ENCODE measurements around the gene KMT2B. TPM values are rescaled to one million over a fixed set of nuclear protein-coding genes. Genes with fewer than 3 reads are reported as not detected.

Gene KMT2B
- polyA plus RNA-seq, 2 of the 4 experiments (the other 2 are of a cell fraction) = 17.8 to 39.4 TPM

GRCh38 chr19:35713904-35714495 lies 3.8 kb upstream of the KMT2B start:
- Histone ChIP-seq H3K27ac (no peak overlapping the region), H3K4me3 (no peak overlapping the region), H3K9me3 (no peaks in the 10 kb centered on the region), H3K4me1 (peaks cover 13% of the 10 kb centered on the region), H3K4me2 (no peak overlapping the region)
- no peak for TF ChIP-seq KDM5A (IDR thresholded peaks at IDR 0.05)
- no peak for TF ChIP-seq E2F6 (IDR thresholded peaks at IDR 0.05; ENCODE audit: borderline replicate concordance, low read depth)
- no peak for TF ChIP-seq BCL3 (IDR thresholded peaks at IDR 0.05)
- TF ChIP-seq PHF8 (IDR thresholded peaks at IDR 0.05; ENCODE audit: borderline replicate concordance, low read depth) = no peak
- TF ChIP-seq ZSCAN20 (CRISPR knock-in tag; IDR thresholded peaks at IDR 0.05) = no peak
- TF ChIP-seq GATA3 (IDR thresholded peaks at IDR 0.05; ENCODE audit: borderline replicate concordance) = no peak
- TF ChIP-seq SMC3 (IDR thresholded peaks at IDR 0.05) = no peak
- TF ChIP-seq POLR2A (IDR thresholded peaks at IDR 0.05; ENCODE audit: low read length) = peak; percentile 13; the same call in 1 of the 2 replicates
- DNase-seq (ENCODE audit: low read depth in 1 of 2, low spot score in 1 of 2) (no peak), FAIRE-seq (no peak), ATAC-seq (no peak)
- CTCF ChIA-PET = interaction anchor here (0.5 to 6.6 kb wide), 12 partner anchors 13 to 445 kb away, joined by 3 to 161 read pairs (median 6); partner anchors contain the start of gene ZBTB32
- 84% methylated on average over 12 of the region's 12 CpGs for WGBS (ENCODE audit: missing lambda C conversion rate)
- POLR2A ChIA-PET = interaction anchor here (0.5 to 1.2 kb wide), 2 partner anchors 12 to 59 kb away, joined by 4 read pairs; no protein-coding TSS in a partner anchor

- 77% methylated on average over 13 of the region's 14 CpGs for WGBS (ENCODE audit: missing lambda C conversion rate)
- H3K9me3 ChIP-seq = no peaks in the 10 kb centered on the region
- DNase-seq (ENCODE audit: low read depth in 1 of 2, low spot score in 1 of 2) = peak; percentile 39 to 61
- TF ChIP-seq NFE2L2 (conservative IDR thresholded peaks at IDR 0.05; ENCODE audit: low read length) = no peak
- TF ChIP-seq CHD4 (IDR thresholded peaks at IDR 0.05; ENCODE audit: borderline replicate concordance) = no peak
- peak in 1 of 2 experiments; percentile 53; a peak in 2 of 4 replicates for TF ChIP-seq CEBPB (IDR thresholded peaks at IDR 0.05)
- peak; percentile 18 for FAIRE-seq
- CTCF ChIA-PET = interaction anchor here (0.6 to 6.6 kb wide), 13 partner anchors 14 to 362 kb away, joined by 3 to 161 read pairs (median 5); partner anchors contain the start of gene ZBTB32
- no peak overlapping the region; the same call in 1 of the 3 replicates for H3K4me2 ChIP-seq
- peaks cover 20% of the 10 kb centered on the region for H3K4me1 ChIP-seq
- no peak overlapping the region for H3K27ac ChIP-seq
- no peak overlapping the region for H3K4me3 ChIP-seq
- ATAC-seq = no peak
- POLR2A ChIA-PET = interaction anchor here (1.2 kb wide), 1 partner anchor 13 kb away, joined by 4 read pairs; no protein-coding TSS in a partner anchor
Observed at GRCh38 chr19:35714601-35715354, 3.0 kb upstream of the KMT2B start.

- no peaks in the 10 kb centered on the region for H3K9me3 ChIP-seq
- CTCF ChIA-PET = interaction anchor here (0.6 to 6.6 kb wide), 14 partner anchors 15 to 363 kb away, joined by 3 to 161 read pairs (median 5); partner anchors contain the start of gene ZBTB32
- POLR2A ChIA-PET = no interaction called here
- no peak for ATAC-seq
- peak overlapping the region; percentile 87; the same call in 1 of the 3 replicates for H3K4me3 ChIP-seq
- DNase-seq (ENCODE audit: low read depth in 1 of 2, low spot score in 1 of 2) = no peak
- peak overlapping the region; percentile 89 for H3K4me2 ChIP-seq
- no peak for FAIRE-seq
- 97% methylated on average over 7 of the region's 7 CpGs for WGBS (ENCODE audit: missing lambda C conversion rate)
- peaks cover 20% of the 10 kb centered on the region for H3K4me1 ChIP-seq
- TF ChIP-seq ESRRA (IDR thresholded peaks at IDR 0.05; ENCODE audit: borderline replicate concordance, low read length) (no peak), HOXB13 (CRISPR knock-in tag; IDR thresholded peaks at IDR 0.05; ENCODE audit: low read depth) (no peak), POLR2AphosphoS2 (conservative IDR thresholded peaks at IDR 0.05; ENCODE audit: low read length) (no peak), CTCF (IDR thresholded peaks at IDR 0.05) (no peak), ZNF302 (CRISPR knock-in tag; IDR thresholded peaks at IDR 0.05) (no peak), RNF2 (IDR thresholded peaks at IDR 0.05; ENCODE audit: borderline replicate concordance, low read depth) (no peak), TFCP2L1 (CRISPR knock-in tag; IDR thresholded peaks at IDR 0.05) (no peak), CBX2 (IDR thresholded peaks at IDR 0.05; ENCODE audit: borderline replicate concordance, low read depth) (no peak), RARB (CRISPR knock-in tag; IDR thresholded peaks at IDR 0.05) (no peak)
- peak overlapping the region; percentile 91 to 98; a peak in 4 of 6 replicates for H3K27ac ChIP-seq
Observed at GRCh38 chr19:35715355-35715809, 2.4 kb upstream of the KMT2B start.

All from A549 (cell line).